AG04450 (cell line): ENCODE results near the gene UNC79. TPM values are rescaled to one million over a fixed set of nuclear protein-coding genes. Genes with fewer than 3 reads are reported as not detected.

ENCODE experiments used
- CTCF ChIA-PET: fragments of 300-600, 350-600 bp; formaldehyde crosslinking; extraction: SDS; loops from one replicate; lab custom pipeline; 2022; ENCODE audit warnings: antibody characterized with exemption, inconsistent platforms; lab: Charles Lee
- POLR2A ChIA-PET: fragments of 350-600 bp; formaldehyde crosslinking; extraction: SDS; loops from one replicate; lab custom pipeline; 2021; ENCODE audit warnings: antibody characterized with exemption, inconsistent platforms; lab: Yijun Ruan, JAX
- DNase-seq: peaks from one replicate; pipeline ENCODE4 v3.0.0-alpha.2; 2011; ENCODE audit warnings: low read depth, low spot score
- H3K27ac ChIP-seq: one replicate; pipeline ENCODE4 v1.5.1; 2012; ENCODE audit warnings: low read depth, low read length, control low read depth
- H3K27me3 ChIP-seq: one replicate; pipeline ENCODE4 v1.6.0; 2012; ENCODE audit warnings: low read length; ENCODE audit not compliant: control insufficient read depth, insufficient read depth
- H3K4me3 ChIP-seq: 2 replicates; pipeline ENCODE4 v1.5.1; 2011; ENCODE audit warnings: mild to moderate bottlenecking, low read depth, low read length, control low read depth
- H3K9me3 ChIP-seq: 2 replicates; pipeline ENCODE4 v1.5.1; 2012; ENCODE audit warnings: low read length; ENCODE audit not compliant: control insufficient read depth, insufficient read depth
- polyA plus RNA-seq: library from polyadenylated mRNA; depleted of rRNA; stranded (reverse); fragments of >200 nt; gene quantifications from 2 replicates; pipeline ENCODE4 v1.2.3, GENCODE V29; 2011
- TF ChIP-seq, protein P1 (sequence below): IDR thresholded peaks from 2 replicates; pipeline ENCODE4 v1.5.1; 2011; ENCODE audit warnings: low read depth, low read length, control low read depth, inconsistent platforms

The UNC79 gene
- polyA plus RNA-seq, 1 experiment = 0.02 TPM

DNA sequence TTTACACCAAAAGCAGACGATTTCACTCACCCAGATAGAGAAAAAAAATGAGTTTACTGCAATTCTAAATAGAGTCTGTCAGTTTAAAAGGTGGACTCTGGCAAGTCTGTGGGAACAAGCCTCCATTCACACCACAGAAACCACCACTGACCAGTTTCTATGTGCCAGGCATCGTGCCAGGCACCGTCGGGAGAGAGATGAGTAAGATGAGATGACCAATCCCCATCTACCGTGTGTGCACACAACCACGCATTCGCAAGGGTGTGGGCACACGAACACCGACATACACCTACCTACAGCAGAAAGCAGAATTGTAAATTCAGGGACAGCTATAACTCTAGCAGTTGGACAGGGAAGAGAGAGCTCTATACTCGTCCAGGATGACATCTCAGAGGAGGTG lies 299.3 kb downstream of the UNC79 start:
- Histone ChIP-seq H3K4me3 (no peak overlapping the region), H3K9me3 (peaks cover 19% of the 10 kb centered on the region; the same call in 1 of the 2 replicates), H3K27me3 (no peaks in the 10 kb centered on the region), H3K27ac (no peak overlapping the region)
- ChIA-PET CTCF (no interaction called here), POLR2A (no interaction called here)
- no peak for DNase-seq
- TF ChIP-seq, protein P1, sequence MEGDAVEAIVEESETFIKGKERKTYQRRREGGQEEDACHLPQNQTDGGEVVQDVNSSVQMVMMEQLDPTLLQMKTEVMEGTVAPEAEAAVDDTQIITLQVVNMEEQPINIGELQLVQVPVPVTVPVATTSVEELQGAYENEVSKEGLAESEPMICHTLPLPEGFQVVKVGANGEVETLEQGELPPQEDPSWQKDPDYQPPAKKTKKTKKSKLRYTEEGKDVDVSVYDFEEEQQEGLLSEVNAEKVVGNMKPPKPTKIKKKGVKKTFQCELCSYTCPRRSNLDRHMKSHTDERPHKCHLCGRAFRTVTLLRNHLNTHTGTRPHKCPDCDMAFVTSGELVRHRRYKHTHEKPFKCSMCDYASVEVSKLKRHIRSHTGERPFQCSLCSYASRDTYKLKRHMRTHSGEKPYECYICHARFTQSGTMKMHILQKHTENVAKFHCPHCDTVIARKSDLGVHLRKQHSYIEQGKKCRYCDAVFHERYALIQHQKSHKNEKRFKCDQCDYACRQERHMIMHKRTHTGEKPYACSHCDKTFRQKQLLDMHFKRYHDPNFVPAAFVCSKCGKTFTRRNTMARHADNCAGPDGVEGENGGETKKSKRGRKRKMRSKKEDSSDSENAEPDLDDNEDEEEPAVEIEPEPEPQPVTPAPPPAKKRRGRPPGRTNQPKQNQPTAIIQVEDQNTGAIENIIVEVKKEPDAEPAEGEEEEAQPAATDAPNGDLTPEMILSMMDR = no peak

DNA sequence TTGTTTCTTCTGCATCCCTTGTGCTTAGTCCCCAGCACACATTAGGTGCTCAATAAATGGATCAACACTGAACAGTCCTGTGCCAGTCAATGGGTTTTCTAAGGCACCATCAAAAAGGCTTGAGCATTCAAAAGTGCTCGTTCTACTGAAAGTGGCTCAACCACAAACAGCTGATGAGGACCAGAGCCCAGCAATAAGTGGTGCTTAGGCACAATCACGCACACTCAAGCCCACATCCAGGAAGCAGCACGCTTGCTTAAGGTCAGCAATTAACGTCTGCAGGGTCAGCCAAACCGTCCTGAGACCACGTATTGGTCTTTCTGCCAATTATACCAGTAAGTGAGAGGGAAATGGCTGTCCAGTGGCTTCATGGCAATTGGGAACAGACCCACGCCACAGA lies 301.0 kb downstream of the UNC79 start:
- H3K27me3 ChIP-seq = no peaks in the 10 kb centered on the region
- H3K9me3 ChIP-seq = peaks cover 8% of the 10 kb centered on the region; the same call in 1 of the 2 replicates
- no peak overlapping the region for H3K27ac ChIP-seq
- ChIA-PET POLR2A (no interaction called here), CTCF (no interaction called here)
- no peak overlapping the region for H3K4me3 ChIP-seq
- TF ChIP-seq, protein P1 = no peak
- DNase-seq = no peak

DNA sequence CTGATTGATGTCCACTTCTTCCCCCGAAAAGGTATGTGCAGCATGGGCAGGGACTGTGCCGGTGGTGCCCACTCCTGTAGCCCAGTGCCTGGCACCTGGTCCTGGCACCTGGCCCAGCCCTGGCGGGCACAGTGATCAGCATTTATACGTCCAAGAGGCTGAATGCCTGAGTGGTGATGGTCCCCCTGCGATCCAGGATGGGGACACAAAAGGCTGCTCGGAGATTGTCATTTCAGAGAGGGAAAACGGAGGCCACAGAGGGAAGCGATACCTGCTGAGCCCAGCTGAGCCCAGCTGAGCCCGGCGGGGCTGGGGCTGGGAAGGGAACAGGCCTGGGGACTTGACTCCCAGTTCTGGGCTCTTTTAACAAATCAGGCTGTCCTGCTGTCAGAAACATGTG lies 301.8 kb downstream of the UNC79 start:
- H3K9me3 ChIP-seq = peaks cover 4% of the 10 kb centered on the region; the same call in 1 of the 2 replicates
- DNase-seq = no peak
- H3K27ac ChIP-seq = no peak overlapping the region
- ChIA-PET CTCF (no interaction called here), POLR2A (no interaction called here)
- no peak overlapping the region for H3K4me3 ChIP-seq
- TF ChIP-seq, protein P1 = no peak
- H3K27me3 ChIP-seq = no peaks in the 10 kb centered on the region

DNA sequence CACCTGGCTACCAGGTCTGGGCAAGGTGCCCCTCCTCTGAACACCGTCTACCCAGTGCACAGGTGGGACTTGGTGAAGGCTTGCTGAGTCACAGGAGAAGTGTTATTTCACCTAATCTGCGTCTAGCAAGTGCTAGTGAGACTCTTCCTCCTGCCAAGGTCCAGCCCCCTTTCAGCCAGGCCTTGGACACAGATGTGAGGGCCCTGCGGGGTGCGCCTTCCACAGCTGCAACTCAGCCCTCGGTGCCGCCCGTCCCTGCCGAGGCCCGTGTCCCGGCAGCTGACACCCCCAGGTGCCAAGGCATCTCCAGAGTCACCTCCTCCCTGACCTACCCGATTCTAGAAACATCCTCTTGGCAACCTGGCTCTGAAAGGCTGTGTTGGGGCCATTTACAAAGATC lies 302.5 kb downstream of the UNC79 start:
- no peak overlapping the region for H3K27ac ChIP-seq
- DNase-seq = no peak
- no peaks in the 10 kb centered on the region; the same call in 1 of the 2 replicates for H3K9me3 ChIP-seq
- POLR2A ChIA-PET = no interaction called here
- no peak overlapping the region for H3K4me3 ChIP-seq
- CTCF ChIA-PET = no interaction called here
- H3K27me3 ChIP-seq = no peaks in the 10 kb centered on the region
- TF ChIP-seq, protein P1 = no peak

- H3K27me3 ChIP-seq = no peaks in the 10 kb centered on the region
- ChIA-PET CTCF (no interaction called here), POLR2A (no interaction called here)
- no peaks in the 10 kb centered on the region; the same call in 1 of the 2 replicates for H3K9me3 ChIP-seq
- TF ChIP-seq, protein P1 = no peak
- no peak overlapping the region for H3K4me3 ChIP-seq
- no peak for DNase-seq
- H3K27ac ChIP-seq = no peak overlapping the region
Measured at GRCh38 chr14:93733631-93734030, 302.9 kb downstream of the UNC79 start.
